NB4 (cell line): Measurements from ENCODE around the gene CLDN2.

Experiments
- CTCF ChIP-seq: IDR thresholded peaks from one replicate; pipeline ENCODE4 v1.5.1; 2012; ENCODE audit warnings: low read depth, low read length
- POLR2A ChIP-seq: IDR thresholded peaks from 2 replicates; pipeline ENCODE4 v1.6.1; 2011; ENCODE audit warnings: mild to moderate bottlenecking; ENCODE audit not compliant: insufficient read length; ENCODE audit errors: extremely low read depth

- peak; percentile 21 for TF ChIP-seq CTCF
- no peak for TF ChIP-seq POLR2A
These were observed 21.7 kb upstream of the CLDN2 start for GRCh38 chrX:106898462-106898861.
